GM23248 (cell line): ENCODE data around the gene LOXHD1.

Source experiments
- EZH2 ChIP-seq: fragments of 200-600 bp; sonication (generic); IDR thresholded peaks from 2 replicates; pipeline ENCODE4 v1.6.1; 2018; ENCODE audit warnings: antibody characterized with exemption, mild to moderate bottlenecking; ENCODE audit not compliant: insufficient read depth, poor library complexity, severe bottlenecking
- EZH2phosphoT487 ChIP-seq: fragments of 200-600 bp; sonication (generic); IDR thresholded peaks from 2 replicates; pipeline ENCODE4 v1.6.1; 2018; ENCODE audit warnings: antibody characterized with exemption, moderate library complexity, mild to moderate bottlenecking, low read depth; ENCODE audit not compliant: insufficient read depth

DNA sequence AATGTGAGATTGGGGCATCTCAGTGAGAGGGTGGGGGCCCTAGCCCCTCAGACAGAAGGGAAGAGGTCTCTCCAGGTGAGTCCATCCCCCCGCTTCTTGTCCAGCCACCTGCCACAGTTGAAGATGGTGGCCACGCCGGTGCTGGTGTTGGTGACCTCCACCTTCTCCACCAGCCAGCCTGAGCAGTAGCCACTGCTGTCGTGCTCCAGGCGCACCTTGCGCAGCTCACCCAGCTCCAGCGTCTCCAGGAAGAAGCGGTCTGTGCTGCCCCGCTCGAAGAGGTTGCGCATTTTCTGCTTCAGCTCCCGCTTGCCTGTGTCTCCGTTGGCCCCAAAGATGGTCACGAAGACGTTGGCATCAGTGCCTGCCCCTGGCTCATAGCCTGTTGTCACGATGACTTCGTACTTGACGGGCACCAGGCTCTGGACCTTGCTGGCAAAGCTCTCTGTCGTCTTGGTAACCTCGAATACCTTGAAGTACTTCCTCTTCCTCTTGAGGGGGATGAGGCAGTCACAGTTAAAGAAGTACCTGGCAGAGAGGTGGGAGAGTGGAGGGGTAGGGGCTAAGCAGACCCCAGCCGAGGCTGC, 179.5 kb downstream of the LOXHD1 start:
- TF ChIP-seq EZH2 (no peak), EZH2phosphoT487 (no peak)
